Measurements from ENCODE around the gene GNG14. TPM values are rescaled to one million over a fixed set of nuclear protein-coding genes. Genes with fewer than 3 reads are reported as not detected.

Gene GNG14
- total RNA-seq, 1 experiment from 2014 or later = not detected

DNA sequence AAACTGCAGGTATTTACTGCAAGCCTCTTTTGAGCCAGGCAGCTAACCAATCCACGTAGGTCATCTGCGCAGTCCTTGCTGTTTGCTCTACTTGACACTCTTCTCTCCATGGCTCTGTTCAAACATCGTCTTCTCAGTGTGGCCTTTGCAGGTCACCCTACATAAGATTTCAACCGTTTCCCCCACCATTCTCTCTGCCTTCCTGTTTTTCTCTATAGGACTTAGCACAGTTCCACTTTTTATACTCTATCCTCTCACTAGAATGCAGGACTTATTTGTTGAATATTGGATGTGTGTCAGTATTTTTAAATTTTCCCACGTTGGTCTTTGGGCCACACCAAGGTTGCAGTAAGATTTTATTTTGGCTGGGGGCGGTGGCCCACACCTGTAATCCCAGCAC lies 10.3 kb downstream of the GNG14 start (continued):
- TF ChIP-seq, protein P1, sequence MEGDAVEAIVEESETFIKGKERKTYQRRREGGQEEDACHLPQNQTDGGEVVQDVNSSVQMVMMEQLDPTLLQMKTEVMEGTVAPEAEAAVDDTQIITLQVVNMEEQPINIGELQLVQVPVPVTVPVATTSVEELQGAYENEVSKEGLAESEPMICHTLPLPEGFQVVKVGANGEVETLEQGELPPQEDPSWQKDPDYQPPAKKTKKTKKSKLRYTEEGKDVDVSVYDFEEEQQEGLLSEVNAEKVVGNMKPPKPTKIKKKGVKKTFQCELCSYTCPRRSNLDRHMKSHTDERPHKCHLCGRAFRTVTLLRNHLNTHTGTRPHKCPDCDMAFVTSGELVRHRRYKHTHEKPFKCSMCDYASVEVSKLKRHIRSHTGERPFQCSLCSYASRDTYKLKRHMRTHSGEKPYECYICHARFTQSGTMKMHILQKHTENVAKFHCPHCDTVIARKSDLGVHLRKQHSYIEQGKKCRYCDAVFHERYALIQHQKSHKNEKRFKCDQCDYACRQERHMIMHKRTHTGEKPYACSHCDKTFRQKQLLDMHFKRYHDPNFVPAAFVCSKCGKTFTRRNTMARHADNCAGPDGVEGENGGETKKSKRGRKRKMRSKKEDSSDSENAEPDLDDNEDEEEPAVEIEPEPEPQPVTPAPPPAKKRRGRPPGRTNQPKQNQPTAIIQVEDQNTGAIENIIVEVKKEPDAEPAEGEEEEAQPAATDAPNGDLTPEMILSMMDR (IDR thresholded peaks at IDR 0.05 in 2 of 3, conservative IDR thresholded peaks at IDR 0.05 in 1 of 3; ENCODE audit: borderline replicate concordance in 1 of 3, insufficient read depth in 1 of 3, low read depth in 2 of 3, low read length in 2 of 3) = no peak
- TF ChIP-seq, protein P2, sequence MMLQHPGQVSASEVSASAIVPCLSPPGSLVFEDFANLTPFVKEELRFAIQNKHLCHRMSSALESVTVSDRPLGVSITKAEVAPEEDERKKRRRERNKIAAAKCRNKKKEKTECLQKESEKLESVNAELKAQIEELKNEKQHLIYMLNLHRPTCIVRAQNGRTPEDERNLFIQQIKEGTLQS (IDR thresholded peaks at IDR 0.05) = no peak
- no peak for TF ChIP-seq EZH2 (IDR thresholded peaks at IDR 0.05)
- TF ChIP-seq TCF7L2 (IDR thresholded peaks at IDR 0.05; ENCODE audit: borderline replicate concordance, extremely low read depth, insufficient read depth, insufficient read length) = no peak

DNA sequence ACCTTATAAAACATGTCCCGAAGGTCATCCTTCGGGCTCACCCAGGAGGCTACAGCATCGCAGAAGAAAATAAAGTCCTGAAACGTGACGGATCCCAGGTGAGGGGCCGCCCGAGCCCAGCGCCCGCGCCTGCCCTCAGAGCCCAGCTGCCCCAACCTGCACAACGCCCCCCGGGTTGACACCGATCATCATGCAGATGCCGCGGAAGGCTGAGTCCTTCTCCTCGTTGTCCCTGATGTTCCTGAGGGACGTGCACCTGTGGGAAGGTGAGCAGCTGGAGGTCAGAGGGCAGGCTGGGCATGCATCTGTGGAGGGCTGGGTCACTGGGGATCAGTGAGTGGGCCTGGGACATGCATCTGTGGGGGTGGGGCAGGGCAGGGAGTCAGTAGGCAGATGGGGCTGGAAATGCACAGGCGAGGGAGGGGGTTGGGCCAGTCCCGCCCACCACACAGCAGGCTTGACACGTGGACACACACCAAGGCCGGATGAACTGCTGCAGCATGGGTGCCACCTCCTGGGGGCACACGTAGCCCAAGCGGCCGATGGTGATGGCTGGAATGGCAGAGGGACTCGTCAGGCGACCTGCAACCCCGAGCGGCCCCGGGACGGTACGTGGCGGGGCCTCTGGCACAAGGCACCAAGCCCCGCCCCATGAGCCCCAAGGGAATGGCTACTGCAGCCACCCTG lies 13.9 kb downstream of the GNG14 start:
- Histone ChIP-seq H3K4me2 (ENCODE audit: low read length) (no peak overlapping the region), H3K79me2 (ENCODE audit: insufficient read depth, low read length) (peaks cover 3% of the 10 kb centered on the region; the same call in 1 of the 2 replicates), H3K27me3 (ENCODE audit: insufficient read depth, low read length) (no peaks in the 10 kb centered on the region), H2AFZ (ENCODE audit: low read depth, low read length, poor library complexity, severe bottlenecking) (no peak overlapping the region), H3K27ac (ENCODE audit: low read depth, low read length) (no peak overlapping the region), H3K9me2 (ENCODE audit: insufficient read depth) (no peaks in the 10 kb centered on the region), H3K4me3 (replicated peaks in 1 of 2; ENCODE audit: low read depth in 1 of 2, low read length in 2 of 2) (no peak overlapping the region), H4K20me1 (ENCODE audit: insufficient read depth) (no peaks in the 10 kb centered on the region), H3K36me3 (ENCODE audit: control insufficient read depth in 1 of 2, insufficient read depth in 2 of 2, low read length in 2 of 2) (peaks cover 51 to 63% of the 10 kb centered on the region in 2 experiments), H3K9me3 (ENCODE audit: control insufficient read depth in 1 of 2, insufficient read depth in 1 of 2, low read depth in 1 of 2, low read length in 2 of 2) (no peaks in the 10 kb centered on the region), H3K4me1 (ENCODE audit: control insufficient read depth in 1 of 2, insufficient read depth in 2 of 2, low read length in 2 of 2) (peaks cover 3 to 7% of the 10 kb centered on the region in 2 experiments; a peak in 2 of 4 replicates), H3K9ac (ENCODE audit: low read length) (no peak overlapping the region)
- intact Hi-C loops (cut with micrococcal nuclease) = no loop called here
- DNase-seq (ENCODE audit: low read depth, low spot score) (no peak), ATAC-seq (no peak)
- ChIA-PET RAD21 (ENCODE audit: low non-redundant PET in 1 of 2, low total read pairs in 2 of 2, uncharacterized antibody in 2 of 2, unreplicated experiment in 2 of 2) (no interaction called here), POLR2A (no interaction called here), CTCF (no interaction called here)
- no TSS peak for BruUV-seq (replicated peaks)
- no peak for TF ChIP-seq JUND (IDR thresholded peaks at IDR 0.05)
- no peak for TF ChIP-seq TCF7L2 (IDR thresholded peaks at IDR 0.05; ENCODE audit: borderline replicate concordance, extremely low read depth, insufficient read depth, insufficient read length)
- no peak for TF ChIP-seq POLR2A (IDR thresholded peaks at IDR 0.05; ENCODE audit: borderline replicate concordance, extremely low read depth, insufficient read depth, insufficient read length)
- TF ChIP-seq, protein P3, sequence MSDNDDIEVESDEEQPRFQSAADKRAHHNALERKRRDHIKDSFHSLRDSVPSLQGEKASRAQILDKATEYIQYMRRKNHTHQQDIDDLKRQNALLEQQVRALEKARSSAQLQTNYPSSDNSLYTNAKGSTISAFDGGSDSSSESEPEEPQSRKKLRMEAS (IDR thresholded peaks at IDR 0.05) = no peak
- TF ChIP-seq ELF1 (IDR thresholded peaks at IDR 0.05; ENCODE audit: borderline replicate concordance, low read depth) = no peak
- TF ChIP-seq POLR2AphosphoS5 (IDR thresholded peaks at IDR 0.05; ENCODE audit: low read depth, low read length) = no peak
- no peak for TF ChIP-seq EZH2 (IDR thresholded peaks at IDR 0.05)
- no peak for TF ChIP-seq EZH2phosphoT487 (IDR thresholded peaks at IDR 0.05; ENCODE audit: borderline replicate concordance)
- no peak for TF ChIP-seq EGR1 (IDR thresholded peaks at IDR 0.05; ENCODE audit: low read depth)
- TF ChIP-seq SRF (IDR thresholded peaks at IDR 0.05; ENCODE audit: low read depth) = no peak
- no peak for TF ChIP-seq ZFX (IDR thresholded peaks at IDR 0.05)
- no peak for TF ChIP-seq RAD21 (IDR thresholded peaks at IDR 0.05; ENCODE audit: low read depth)
- TF ChIP-seq, protein P1 (IDR thresholded peaks at IDR 0.05 in 2 of 3, conservative IDR thresholded peaks at IDR 0.05 in 1 of 3; ENCODE audit: borderline replicate concordance in 1 of 3, insufficient read depth in 1 of 3, low read depth in 2 of 3, low read length in 2 of 3) = no peak
- TF ChIP-seq ZNF274 (IDR thresholded peaks at IDR 0.05; ENCODE audit: low read depth, low read length) = no peak
- TF ChIP-seq, protein P2 (IDR thresholded peaks at IDR 0.05) = no peak
